Measurements from ENCODE around the gene IWS1. TPM values are rescaled to one million over a fixed set of nuclear protein-coding genes. Genes with fewer than 3 reads are reported as not detected.

IWS1 gene
- 10 to 100 TPM; 32.4 to 37.8 TPM for total RNA-seq

DNA sequence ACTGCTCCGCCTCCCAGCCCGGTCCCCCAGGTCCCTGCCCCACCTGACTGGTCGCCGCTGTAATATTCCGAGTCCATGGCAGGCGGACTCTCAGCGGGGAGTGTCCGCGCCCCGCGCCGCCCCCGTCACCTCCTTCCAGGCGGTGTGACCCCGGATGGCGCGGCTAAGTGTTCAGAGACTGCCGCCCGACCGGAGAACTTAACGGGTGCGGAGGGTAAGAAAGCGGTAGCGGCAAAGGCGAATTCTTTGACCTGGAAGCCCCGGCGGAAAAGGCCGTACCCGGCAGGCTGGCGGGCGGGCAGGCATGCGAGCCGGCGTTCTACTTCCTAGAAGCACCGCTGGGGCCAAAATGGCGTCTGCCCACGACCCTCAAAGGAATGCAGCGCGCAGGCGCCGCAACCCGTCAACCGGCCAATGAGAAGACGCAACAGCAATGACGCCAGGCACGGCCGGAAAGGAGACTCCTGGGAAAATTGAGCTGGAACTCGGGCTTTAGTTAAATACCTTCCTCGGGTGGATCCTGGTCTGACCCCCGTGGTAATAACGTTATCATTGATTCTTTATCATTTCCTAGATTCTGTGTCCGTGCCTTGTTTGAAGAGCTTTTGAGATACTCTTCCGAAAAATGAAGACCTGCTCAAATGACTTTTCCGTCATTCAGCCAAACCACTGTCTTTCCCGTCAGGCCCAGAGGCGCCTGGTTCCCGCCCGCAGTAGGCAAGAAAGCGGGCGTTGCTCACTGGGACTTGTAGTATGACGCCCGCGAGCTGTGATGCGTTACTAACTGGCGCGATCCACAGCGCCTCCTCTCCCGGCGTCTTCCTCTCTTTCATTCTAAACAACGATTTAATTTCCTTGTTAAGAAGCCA lies at the start of gene IWS1:
Gene IWS1 (minus strand): TSS at position 358 of the 869 bp plus-strand sequence. CDS start 281 bp downstream, at position 77.
- intact Hi-C loops (cut with DNase I) = no loop called here
- no peaks in the 10 kb centered on the region for H3K9me3 ChIP-seq
- H3K27me3 ChIP-seq = no peaks in the 10 kb centered on the region
- no peaks in the 10 kb centered on the region for H3K36me3 ChIP-seq
- peak within 1 kb of the TSS; percentile 99 for H3K4me3 ChIP-seq
- peak; percentile 95 for DNase-seq
- peak within 1 kb of the TSS; percentile 86 to 97 for H3K9ac ChIP-seq (ENCODE audit: low read depth in 2 of 2, low read length in 2 of 2)
- H3K4me1 ChIP-seq = no peaks in the 10 kb centered on the region
- TF ChIP-seq CTCF (IDR thresholded peaks at IDR 0.05) = no peak
- peak within 1 kb of the TSS; percentile 94 for H3K27ac ChIP-seq

- no peak overlapping the region for H3K4me3 ChIP-seq
- intact Hi-C loops (cut with DNase I) = no loop called here
- peaks cover 4% of the 10 kb centered on the region for H3K36me3 ChIP-seq
- H3K27me3 ChIP-seq = no peaks in the 10 kb centered on the region
- no peaks in the 10 kb centered on the region for H3K9me3 ChIP-seq
- H3K27ac ChIP-seq = no peak overlapping the region
- no peak for TF ChIP-seq CTCF (IDR thresholded peaks at IDR 0.05)
- no peak for DNase-seq
- H3K4me1 ChIP-seq = no peaks in the 10 kb centered on the region
- no peak overlapping the region for H3K9ac ChIP-seq (ENCODE audit: low read depth in 2 of 2, low read length in 2 of 2)
These were observed 49.7 kb upstream of the IWS1 start for GRCh38 chr2:127575941-127576432.

- no peaks in the 10 kb centered on the region for H3K4me1 ChIP-seq
- no peak overlapping the region for H3K4me3 ChIP-seq
- no peak overlapping the region for H3K27ac ChIP-seq
- H3K9ac ChIP-seq (ENCODE audit: low read depth in 2 of 2, low read length in 2 of 2) = no peak overlapping the region
- no peak for DNase-seq
- intact Hi-C loops (cut with DNase I) = no loop called here
- H3K9me3 ChIP-seq = no peaks in the 10 kb centered on the region
- peaks cover 4% of the 10 kb centered on the region for H3K36me3 ChIP-seq
- H3K27me3 ChIP-seq = no peaks in the 10 kb centered on the region
- no peak for TF ChIP-seq CTCF (IDR thresholded peaks at IDR 0.05)
These were observed 49.0 kb upstream of the IWS1 start for GRCh38 chr2:127575185-127575765.

- Histone ChIP-seq H3K27ac (no peak overlapping the region), H3K4me3 (no peak overlapping the region), H3K27me3 (no peaks in the 10 kb centered on the region), H3K4me1 (no peaks in the 10 kb centered on the region), H3K9ac (ENCODE audit: low read depth in 2 of 2, low read length in 2 of 2) (no peak overlapping the region), H3K36me3 (peaks cover 4% of the 10 kb centered on the region), H3K9me3 (no peaks in the 10 kb centered on the region)
- TF ChIP-seq CTCF (IDR thresholded peaks at IDR 0.05) = no peak
- no peak for DNase-seq
- intact Hi-C loops (cut with DNase I) = no loop called here
These were observed 48.4 kb upstream of the IWS1 start for GRCh38 chr2:127574656-127575055.

DNA sequence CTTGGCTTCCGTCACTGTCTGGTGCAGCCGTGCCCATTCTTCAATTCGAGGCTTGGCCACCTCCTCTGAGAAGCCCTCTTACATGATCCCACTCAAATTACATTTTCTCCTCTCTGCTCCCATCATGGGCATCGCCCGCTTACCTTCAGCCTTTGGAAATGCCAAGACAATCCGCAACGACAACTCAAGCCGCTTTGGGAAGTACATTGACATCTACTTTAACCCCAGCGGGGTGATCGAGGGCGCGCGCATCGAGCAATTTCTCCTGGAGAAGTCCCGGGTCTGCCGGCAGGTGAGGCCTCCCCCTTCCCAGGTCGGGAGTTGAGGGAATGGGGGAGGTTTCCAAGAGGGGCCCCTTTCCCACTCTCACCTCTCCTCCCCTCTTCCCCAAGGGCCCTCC lies 47.5 kb upstream of the IWS1 start:
- Histone ChIP-seq H3K27ac (no peak overlapping the region), H3K4me1 (no peaks in the 10 kb centered on the region), H3K4me3 (no peak overlapping the region), H3K9me3 (no peaks in the 10 kb centered on the region), H3K9ac (ENCODE audit: low read depth in 2 of 2, low read length in 2 of 2) (no peak overlapping the region), H3K36me3 (peaks cover 4% of the 10 kb centered on the region), H3K27me3 (no peaks in the 10 kb centered on the region)
- no peak for DNase-seq
- TF ChIP-seq CTCF (IDR thresholded peaks at IDR 0.05) = no peak
- intact Hi-C loops (cut with DNase I) = no loop called here
